COR-L47 (cell line): ENCODE results near the gene SOS1.
"Not testable (repeated sequence)": the region's sequence is repeated elsewhere in the genome, so short reads cannot be mapped to it uniquely, and the experiment has no call there.

Experiments
- DNase-seq: peaks from one replicate; lab custom pipeline; 2025; lab: John Stamatoyannopoulos, UW

Gene SOS1

DNA sequence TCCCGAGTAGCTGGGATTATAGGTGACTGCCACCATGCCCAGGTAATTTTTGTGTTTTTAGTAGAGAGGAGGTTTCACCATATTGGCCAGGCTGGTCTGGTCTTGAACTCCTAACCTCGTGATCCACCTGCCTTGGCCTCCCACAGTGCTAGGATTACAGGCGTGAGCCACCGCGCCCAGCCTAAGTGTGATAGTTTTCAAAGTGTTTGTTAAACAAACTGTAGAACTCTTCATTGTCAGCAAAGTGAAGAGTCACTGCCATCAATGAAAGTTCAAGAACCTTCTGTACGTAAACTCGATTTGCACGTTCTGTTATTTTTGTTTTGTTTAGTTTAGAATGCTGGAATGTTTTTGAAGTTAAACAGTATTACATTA is 18.0 kb upstream of the SOS1 start:
- DNase-seq = no peak

DNA sequence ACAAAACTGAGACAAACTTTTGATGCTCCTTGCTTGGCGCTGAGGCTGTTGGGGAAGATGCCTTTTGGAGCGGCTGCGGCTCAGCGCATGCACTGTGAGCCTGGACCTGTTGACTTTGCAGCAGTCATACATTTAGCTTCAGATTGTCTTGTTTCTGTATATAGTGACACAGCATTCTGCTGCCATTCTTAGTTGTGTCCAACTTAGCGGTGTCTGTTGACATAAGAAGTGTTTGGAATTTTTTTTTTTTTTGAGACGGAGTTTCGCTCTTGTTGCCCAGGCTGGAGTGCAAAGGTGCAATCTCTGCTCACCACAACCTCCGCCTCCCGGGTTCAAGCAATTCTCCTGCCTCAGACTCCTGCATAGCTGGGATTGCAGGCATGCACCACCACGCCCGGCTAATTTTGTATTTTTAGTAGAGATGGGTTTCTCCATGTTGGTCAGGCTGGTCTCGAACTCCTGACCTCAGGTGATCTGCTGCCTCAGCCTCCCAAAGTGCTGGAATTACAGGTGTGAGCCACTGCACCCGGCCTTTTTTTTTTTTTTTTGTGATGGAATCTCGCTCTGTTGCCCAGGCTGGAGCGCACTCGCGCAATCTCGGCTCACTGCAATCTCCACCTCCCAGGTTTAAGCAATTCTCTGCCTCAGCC is 17.5 kb upstream of the SOS1 start:
- not testable (repeated sequence) for DNase-seq

DNA sequence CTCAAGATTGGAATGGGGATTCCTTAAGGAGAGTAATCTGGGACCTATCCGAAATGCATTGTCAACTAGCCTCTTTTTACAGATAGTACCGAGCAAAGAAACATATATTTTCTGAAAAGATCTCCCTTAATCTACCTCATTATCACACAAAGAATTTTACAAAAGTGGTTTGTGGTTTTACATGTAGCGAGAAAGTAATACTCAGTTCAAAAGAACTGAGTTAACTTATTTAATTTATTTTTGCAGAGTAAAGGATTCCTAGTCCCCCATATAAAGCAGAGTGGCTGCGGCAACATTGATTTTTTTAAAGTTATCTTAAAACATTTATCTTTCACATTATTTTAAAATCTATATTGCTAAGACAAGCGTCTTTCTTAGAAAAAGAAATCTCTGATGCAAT is 15.9 kb upstream of the SOS1 start:
- DNase-seq = no peak

DNA sequence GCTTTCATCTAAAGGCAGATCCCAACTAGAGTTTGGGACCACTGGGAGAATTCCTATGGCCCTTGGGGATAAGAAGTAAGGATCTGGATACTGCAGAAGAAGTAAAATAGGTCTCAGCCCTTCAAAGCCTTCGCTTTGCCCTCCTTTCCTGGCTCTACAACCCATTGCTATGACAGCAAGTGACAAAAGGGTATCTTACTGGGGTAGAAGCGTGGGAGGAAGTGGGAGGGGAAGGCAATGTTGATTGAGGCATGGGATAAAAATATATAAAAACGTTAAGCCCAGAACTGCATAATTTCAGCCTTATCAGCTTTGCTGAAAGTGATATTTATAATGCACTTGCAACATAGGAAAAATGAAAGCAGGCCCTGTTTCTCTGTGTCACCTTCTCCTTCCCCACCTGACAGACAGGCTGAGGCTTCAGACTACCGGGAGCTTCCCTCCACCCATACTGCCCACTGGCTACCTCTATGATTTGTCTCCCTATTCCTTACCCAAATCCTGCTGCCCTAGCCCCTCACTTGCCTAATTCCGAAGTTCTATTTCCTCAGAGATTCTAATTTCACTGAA is 14.9 kb upstream of the SOS1 start:
- no peak for DNase-seq

DNA sequence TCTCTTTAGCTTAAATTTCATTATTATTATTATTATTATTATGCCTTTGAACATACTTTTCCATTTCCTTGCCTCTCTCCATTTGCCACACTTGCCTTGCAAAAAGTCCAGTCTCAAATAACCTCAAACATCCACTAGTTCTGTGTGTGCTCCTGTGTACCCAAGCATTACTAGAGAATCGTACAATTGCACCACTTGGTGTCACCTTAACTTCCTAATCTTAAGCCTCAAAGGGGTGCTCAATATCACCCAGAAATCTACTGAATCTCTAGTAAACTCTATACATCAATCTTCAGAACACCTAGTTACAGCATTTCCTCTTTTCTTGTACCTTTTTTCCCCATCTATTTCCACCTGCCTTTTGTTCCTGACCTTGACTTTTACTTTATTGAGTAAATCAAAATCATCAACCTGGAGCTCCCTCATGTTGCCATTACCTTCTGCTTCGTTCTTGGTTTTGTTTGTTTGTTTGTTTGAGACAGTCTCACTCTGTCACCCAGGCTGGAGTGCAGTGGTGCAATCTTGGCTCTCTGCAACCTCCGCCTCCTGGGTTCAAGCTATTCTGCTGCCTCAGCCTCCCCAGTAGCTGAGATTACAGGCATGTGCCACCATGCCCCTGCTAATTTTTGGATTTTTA is 12.5 kb upstream of the SOS1 start:
- DNase-seq = no peak

DNA sequence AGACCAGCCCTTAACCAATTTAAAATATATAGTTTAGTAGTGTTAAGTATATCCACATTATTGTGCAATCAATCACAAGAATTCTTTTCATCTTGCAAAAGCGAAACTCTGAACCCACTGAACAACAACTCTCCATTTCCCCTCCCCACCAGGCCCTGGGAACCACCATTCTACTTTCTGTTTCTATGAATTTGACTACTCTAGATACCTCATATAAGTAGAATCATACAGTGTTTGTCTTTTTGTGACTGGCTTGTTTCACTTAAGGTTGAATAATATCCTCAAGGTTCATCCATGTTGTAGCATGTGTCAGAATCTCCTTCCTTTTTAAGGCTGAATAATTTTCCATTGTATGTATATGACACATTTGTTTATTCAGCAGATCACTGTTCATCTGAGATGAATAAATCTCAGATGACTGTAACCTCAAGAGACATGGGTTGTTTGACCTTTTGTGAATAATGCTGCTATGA is 8.1 kb upstream of the SOS1 start:
- DNase-seq = no peak

DNA sequence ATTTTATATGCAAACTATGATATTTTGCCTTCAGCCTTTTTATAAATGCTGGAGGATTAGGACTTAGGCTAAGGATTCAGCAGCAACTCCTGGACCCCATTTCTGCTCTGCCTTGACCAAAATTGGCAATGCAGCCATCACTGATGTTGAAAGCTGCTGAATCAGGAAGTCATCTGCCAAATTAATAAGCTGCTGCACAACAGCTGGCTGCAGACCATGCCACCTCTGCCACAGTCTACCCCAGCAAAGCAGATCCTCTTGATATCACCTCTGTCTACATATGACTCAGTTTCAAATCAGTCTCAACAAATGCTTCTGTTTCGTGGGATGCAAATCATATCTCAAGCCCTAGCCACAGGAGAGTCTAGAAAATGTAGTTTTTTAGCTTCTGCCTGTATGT is 7.1 kb upstream of the SOS1 start:
- DNase-seq = no peak

DNA sequence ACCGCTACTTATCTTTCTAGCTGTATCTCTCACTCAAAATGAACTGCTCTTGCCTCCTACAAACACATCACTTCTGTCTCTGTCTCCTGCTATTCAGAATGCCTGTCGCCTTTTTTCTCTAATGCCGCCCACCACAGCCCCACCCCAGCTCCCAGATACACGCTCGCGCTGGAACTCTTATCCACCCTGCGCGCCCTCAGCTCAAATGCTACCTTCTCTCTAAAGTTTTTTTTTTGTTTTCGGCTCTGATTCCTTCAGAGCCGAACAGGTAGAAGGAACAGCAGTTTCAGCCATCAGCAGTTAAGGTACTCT is 3.9 kb upstream of the SOS1 start:
- no peak for DNase-seq

DNA sequence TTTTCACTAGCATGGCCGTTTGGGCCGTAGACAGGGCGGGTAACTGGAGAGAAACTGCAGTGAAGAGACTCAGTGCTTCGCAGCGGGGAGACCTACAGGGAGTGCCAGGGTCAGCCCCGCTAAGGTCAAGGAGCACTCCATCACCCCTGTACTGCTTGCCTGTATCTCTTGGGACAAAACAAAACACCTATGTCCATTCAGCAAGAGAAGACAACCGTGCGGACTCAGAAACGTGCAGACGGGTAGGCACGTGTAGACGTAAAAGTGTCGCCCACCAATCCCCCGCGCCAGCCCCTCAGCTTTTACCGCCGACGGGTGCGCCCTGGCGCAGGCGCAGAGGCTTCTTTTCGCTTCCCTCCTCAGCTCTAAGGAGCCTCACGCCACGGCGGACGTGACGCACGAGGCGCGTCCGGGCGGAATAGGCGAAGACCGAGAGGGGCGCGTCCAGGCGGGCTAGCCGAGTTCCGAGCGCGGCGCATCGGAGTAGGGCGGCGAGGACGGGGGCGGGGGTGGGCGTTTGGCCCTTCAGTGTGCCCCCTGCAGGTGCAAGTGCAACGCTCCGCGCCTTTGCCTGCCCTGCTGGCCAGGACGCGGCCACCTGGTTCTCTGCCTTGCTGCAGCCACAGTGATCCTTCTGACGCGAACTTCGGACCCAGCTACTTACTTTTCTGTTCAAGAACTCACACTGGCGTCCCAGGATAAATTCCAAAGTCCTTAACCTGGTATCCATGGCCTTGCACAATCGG is 3.3 kb upstream of the SOS1 start:
- peak; percentile 98 for DNase-seq

DNA sequence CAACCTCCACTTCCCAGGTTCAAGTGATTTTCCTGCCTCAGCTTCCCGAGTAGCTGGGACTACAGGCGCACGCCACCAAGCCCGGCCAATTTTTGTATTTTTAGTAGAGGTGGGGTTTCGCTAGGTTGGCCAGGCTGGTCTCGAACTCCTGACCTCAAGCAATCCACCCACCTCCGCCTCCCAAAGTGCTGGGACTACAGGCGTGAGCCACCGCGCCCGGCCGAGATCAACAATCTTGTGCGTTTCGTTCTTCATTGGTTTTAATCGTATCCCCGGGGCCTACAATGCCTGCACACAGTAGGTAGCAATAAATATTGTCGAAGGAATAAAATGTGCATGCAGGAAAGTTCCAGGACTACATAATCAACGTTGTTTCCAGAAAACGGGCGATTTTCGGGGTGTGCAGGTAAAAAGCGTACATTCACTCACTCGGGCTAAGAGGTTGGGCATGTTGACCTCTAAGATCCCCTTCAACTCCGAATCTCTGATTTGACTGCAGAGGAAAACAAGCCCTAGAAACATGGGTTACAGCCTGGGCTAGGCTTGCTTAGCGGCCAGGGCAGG is 2.7 kb upstream of the SOS1 start:
- DNase-seq = no peak

DNA sequence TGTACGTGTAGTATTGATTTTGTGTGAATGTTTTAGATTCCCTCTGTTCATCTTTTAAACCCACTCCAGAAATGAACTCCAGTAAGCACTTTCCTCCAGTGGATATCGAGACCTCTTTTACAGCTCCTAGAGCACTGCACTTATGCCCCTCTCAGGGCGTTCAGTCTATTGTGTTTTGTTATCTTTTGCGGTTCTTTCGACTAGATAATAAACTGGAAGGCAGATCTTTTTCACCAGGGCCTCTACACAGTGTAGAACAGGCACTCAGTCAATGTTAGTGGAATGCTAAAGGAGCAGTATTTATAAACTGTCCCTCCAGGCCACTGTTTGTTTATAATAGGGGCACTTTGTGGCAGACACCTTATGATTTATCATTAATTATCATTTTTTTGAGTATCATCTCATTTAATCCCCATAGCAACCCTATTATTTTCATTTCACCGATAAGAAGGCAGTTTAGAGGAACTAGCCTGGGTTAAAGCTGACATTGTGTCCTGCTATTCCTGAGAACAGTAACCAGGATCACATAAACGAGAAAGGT is 742 bp upstream of the SOS1 start:
- peak; percentile 51 for DNase-seq

DNA sequence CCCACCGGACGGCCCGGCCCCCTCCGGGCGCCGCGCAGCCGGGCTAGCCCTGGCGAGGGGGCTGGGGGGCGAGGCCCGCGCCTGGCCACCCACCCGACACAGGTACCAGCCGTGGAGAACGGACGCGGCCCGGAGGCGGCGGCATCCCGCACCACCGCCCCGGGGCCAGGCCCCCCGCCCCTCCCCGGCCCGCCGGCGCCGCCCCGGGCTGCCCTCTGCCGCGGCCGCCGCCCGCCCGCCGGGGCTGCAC is 405 bp downstream of the SOS1 start:
- no peak for DNase-seq

DNA sequence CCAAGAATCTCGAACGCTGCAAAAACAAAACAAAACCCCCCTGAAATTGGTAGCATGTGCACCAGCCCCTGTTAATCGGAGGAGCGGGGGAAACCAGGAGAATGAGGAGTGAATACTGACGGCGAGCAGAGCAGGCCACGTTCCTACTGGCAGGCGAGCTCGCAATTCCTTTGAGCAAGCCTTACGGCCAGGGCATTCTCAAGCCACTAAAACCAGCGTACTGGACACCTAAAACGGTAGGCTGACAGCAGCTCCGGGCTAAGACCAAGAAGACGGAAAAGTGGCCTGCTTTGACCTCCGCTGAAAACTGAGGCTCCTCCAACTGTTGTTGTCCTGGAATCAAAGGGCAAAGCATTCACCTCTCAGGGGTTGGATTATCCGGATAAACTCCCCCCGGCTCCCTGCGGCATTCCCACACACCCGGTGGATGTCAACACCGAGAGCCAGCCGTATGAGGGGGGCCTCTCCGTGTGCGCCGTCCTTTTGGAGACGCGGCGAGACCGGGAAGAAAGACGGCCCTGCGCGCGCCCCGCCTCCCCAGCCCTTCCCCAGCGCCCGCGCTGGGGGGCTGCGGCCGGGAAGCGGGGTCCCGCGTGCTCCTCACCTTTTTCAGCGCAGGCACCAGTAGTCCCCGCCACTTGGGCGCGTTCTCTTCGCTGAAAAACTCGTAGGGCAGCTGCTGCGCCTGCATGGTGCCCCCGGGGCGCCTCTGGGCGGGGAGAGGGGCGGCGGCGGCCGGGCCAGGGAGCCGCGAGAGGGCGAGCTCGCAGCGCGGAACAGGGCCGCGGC is 925 bp downstream of the SOS1 start:
- peak; percentile 50 for DNase-seq

DNA sequence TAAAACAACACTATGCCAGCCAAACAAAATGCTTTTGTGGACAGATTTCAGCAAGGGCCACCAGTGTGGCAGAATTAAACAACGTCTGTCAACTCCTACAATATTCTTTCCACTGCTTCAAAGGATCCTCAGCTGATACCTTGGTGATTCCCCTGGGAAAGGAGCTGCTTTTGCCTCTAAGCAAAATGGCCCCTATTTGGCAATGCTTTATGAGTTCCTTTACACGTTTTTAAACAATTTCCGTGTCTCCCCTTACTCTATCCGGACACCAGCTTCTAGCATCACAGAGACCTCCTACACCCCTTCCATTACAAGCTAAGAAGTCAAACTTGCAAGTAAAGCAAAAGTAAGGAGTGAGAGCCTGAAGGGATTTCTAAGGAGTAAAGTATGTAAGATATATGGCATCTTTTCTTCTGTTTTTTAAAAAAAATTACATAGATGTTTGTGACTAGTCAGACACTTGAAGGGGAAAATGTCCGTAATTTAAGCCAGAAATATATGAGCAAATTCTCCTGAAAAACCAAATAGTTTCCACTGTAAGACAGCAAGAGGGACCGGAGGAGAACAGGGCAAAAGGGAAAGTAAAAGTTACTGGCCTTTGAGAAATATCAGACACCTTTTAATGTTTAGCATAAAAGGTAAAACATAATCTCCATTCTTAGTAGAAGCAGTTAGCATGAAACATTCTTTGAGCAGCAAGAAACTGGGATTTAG is 1.9 kb downstream of the SOS1 start:
- DNase-seq = no peak

DNA sequence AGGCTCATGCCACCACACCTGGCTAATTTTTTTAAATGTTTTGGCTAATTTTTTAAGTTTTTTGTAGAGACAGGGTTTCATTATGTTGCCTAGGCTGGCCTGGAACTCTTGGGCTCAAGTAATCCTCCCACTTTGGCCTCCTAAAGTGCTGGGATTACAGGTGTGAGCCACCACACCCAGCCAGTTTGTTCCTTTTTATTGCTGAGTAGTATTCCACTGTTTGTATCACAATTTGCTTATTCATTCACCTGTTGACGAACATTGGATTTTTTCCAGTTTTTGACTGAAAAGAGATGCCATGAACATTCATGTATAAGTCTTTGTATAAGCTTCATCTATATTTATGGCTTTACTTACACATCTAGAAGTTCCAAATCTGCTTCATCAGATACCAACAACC is 5.3 kb downstream of the SOS1 start:
- no peak for DNase-seq

DNA sequence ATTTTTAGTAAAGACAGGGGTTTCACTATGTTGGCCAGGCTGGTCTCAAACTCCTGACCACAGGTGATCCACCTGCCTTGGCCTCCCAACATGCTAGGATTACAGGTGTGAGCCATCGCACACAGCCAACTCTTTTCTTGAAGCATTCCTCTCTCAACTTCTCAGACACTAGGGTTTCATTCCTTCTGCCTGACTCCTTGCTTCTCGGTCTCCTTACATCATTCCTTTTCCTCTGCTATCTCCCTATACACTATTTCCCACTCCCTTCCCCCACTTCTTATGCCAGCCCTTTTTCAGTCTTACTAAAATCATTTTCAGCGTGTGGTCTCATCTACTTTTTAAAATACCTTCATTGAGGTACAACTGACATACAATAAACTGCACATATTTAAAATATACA is 6.1 kb downstream of the SOS1 start:
- no peak for DNase-seq

DNA sequence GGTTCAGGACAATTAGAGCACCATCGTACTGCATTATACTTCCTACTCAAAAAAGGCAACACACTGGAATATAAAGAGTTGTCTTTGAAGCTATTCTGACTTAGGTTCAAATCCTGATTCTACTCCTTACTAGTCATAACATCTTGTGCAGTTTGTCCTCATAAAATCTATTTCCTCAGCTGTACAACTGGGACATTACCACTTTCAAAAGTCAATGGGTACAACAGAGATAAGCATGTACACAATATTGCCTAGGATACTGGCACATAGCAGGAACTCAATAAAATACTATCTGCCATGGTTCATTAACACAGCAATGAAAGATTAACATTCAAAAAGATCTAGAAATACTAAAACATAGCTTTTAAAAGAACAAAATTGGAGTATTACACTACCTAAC is 11.3 kb downstream of the SOS1 start:
- no peak for DNase-seq

DNA sequence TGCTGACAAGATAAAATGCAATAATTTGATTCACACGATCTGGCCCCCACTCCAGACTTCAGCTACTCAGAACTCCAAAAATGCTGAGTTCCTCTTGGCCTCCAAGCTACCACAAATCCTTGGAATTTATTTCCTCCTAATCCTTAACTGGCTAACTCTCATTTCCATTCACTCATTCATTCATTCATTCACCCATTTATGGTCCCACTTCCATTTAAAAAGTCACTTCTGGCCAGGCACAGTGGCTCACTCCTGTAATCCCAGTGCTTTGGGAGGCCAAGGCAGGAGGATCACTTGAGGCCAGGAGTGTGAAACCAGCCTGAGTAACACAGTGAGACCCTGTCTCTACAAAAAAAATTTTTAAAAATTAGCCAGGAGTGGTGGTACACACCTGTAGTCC is 12.5 kb downstream of the SOS1 start:
- no peak for DNase-seq

DNA sequence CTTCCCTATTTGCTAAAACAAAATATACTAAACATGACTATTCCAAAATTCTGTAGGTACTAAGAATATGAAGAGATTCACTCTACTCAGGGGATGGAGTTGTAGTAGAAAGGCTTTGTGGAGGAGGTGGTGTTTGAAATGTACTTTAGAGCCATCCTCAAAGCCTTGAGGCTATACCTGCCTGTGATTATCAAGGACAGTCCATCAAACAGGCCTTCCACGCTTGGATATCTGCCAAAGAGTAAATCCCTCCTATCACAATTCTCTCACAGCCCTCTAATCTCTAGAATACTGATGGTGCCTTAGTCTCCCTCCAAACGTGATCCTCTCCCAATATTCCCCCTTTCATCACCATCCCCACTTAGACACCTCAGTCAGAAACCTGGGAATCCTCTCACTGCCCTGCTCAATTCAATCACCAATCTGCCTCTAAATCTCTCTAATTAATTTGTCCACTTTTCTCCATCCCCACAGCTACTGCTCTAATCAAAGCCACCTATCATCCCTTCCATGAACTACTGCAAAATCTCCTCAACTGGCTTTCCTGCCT is 13.1 kb downstream of the SOS1 start:
- peak; percentile 28 for DNase-seq

DNA sequence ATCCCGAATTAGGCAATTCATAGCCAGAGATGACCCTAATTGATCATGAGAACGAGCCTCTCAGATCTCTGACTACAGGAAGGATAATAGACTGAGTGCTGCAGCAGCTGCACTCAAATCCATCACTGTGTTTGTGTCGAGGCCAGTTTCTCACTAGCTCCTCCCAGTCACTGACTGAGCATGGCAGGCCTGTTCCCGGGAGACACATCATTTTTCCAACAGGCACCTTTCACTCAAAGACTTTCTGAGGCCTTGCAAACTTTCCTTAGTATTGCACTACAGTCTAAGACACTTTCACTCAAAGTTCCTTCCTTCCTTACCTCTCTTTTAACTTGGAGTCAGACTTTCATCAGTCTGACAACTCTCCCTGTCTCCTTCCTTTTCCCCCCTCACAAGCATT is 13.7 kb downstream of the SOS1 start:
- DNase-seq = no peak
